COR-L47 (cell line): Measurements from ENCODE around the gene BOK.
"Not testable (repeated sequence)": the region's sequence is repeated elsewhere in the genome, so short reads cannot be mapped to it uniquely, and the experiment has no call there.

Source experiments
- DNase-seq: peaks from one replicate; lab custom pipeline; 2025; lab: John Stamatoyannopoulos, UW

The BOK gene

GRCh38 chr2:241572915-241573651 is 14.5 kb downstream of the BOK start:
- DNase-seq, result not testable (repeated sequence)

- DNase-seq, result no peak
Measured at GRCh38 chr2:241573741-241574140, 15.2 kb downstream of the BOK start.

GRCh38 chr2:241574911-241575623 is 16.5 kb downstream of the BOK start:
- no peak for DNase-seq

- DNase-seq, result no peak
Measured at GRCh38 chr2:241575624-241576292, 17.2 kb downstream of the BOK start.

- no peak for DNase-seq
Measured at GRCh38 chr2:241576293-241576654, 17.7 kb downstream of the BOK start.

GRCh38 chr2:241577413-241578122 is 19.0 kb downstream of the BOK start:
- DNase-seq, result no peak

GRCh38 chr2:241579281-241579680 is 20.7 kb downstream of the BOK start:
- DNase-seq, result no peak

GRCh38 chr2:241582328-241582727 is 23.8 kb downstream of the BOK start:
- DNase-seq, result no peak

- DNase-seq, result no peak
Measured at GRCh38 chr2:241582806-241583205, 24.3 kb downstream of the BOK start.

- DNase-seq, result no peak
Measured at GRCh38 chr2:241584436-241584835, 25.9 kb downstream of the BOK start.

- DNase-seq, result no peak
Measured at GRCh38 chr2:241586564-241587264, 28.2 kb downstream of the BOK start.

GRCh38 chr2:241589863-241590262 is 31.3 kb downstream of the BOK start:
- not testable (repeated sequence) for DNase-seq

GRCh38 chr2:241590496-241591455 is 32.2 kb downstream of the BOK start:
- DNase-seq, result not testable (repeated sequence)

GRCh38 chr2:241592126-241592845 is 33.7 kb downstream of the BOK start:
- DNase-seq, result no peak

GRCh38 chr2:241593271-241593670 is 34.7 kb downstream of the BOK start:
- DNase-seq, result no peak

GRCh38 chr2:241595600-241596140 is 37.1 kb downstream of the BOK start:
- DNase-seq, result no peak

GRCh38 chr2:241597561-241597960 is 39.0 kb downstream of the BOK start:
- no peak for DNase-seq

GRCh38 chr2:241598061-241598460 is 39.5 kb downstream of the BOK start:
- no peak for DNase-seq

GRCh38 chr2:241598487-241598886 is 39.9 kb downstream of the BOK start:
- no peak for DNase-seq

GRCh38 chr2:241599615-241600014 is 41.1 kb downstream of the BOK start:
- no peak for DNase-seq
